ENCODE results near the gene AUTS2.

The AUTS2 gene

GRCh38 chr7:70152313-70152712 lies 554.0 kb downstream of the AUTS2 start:
- in situ Hi-C loops (cut with MboI; ENCODE audit: low sequenced_read_pairs) = no loop called here

- in situ Hi-C loops (cut with MboI; ENCODE audit: low sequenced_read_pairs) = no loop called here
These were observed 555.7 kb downstream of the AUTS2 start for GRCh38 chr7:70153933-70154332.

- in situ Hi-C loops (cut with MboI; ENCODE audit: low sequenced_read_pairs) = no loop called here
These were observed 556.4 kb downstream of the AUTS2 start for GRCh38 chr7:70154521-70155180.

- in situ Hi-C loops (cut with MboI; ENCODE audit: low sequenced_read_pairs) = no loop called here
These were observed 557.8 kb downstream of the AUTS2 start for GRCh38 chr7:70156057-70156456.

- in situ Hi-C loops (cut with MboI; ENCODE audit: low sequenced_read_pairs) = no loop called here
These were observed 560.8 kb downstream of the AUTS2 start for GRCh38 chr7:70159121-70159520.

- in situ Hi-C loops (cut with MboI; ENCODE audit: low sequenced_read_pairs) = no loop called here
These were observed 567.3 kb downstream of the AUTS2 start for GRCh38 chr7:70165477-70166170.

GRCh38 chr7:70171369-70171920 lies 573.2 kb downstream of the AUTS2 start:
- in situ Hi-C loops (cut with MboI; ENCODE audit: low sequenced_read_pairs) = no loop called here

GRCh38 chr7:70177166-70177565 lies 578.9 kb downstream of the AUTS2 start:
- in situ Hi-C loops (cut with MboI; ENCODE audit: low sequenced_read_pairs) = no loop called here

GRCh38 chr7:70178211-70178610 lies 579.9 kb downstream of the AUTS2 start:
- in situ Hi-C loops (cut with MboI; ENCODE audit: low sequenced_read_pairs) = no loop called here

- in situ Hi-C loops (cut with MboI; ENCODE audit: low sequenced_read_pairs) = no loop called here
These were observed 580.5 kb downstream of the AUTS2 start for GRCh38 chr7:70178787-70179186.

- in situ Hi-C loops (cut with MboI; ENCODE audit: low sequenced_read_pairs) = no loop called here
These were observed 584.2 kb downstream of the AUTS2 start for GRCh38 chr7:70182521-70182920.

GRCh38 chr7:70183278-70183677 lies 585.0 kb downstream of the AUTS2 start:
- in situ Hi-C loops (cut with MboI; ENCODE audit: low sequenced_read_pairs) = no loop called here

GRCh38 chr7:70188901-70189650 lies 590.8 kb downstream of the AUTS2 start:
- in situ Hi-C loops (cut with MboI; ENCODE audit: low sequenced_read_pairs) = no loop called here

- in situ Hi-C loops (cut with MboI; ENCODE audit: low sequenced_read_pairs) = no loop called here
These were observed 591.5 kb downstream of the AUTS2 start for GRCh38 chr7:70189776-70190175.

GRCh38 chr7:70190281-70190680 lies 592.0 kb downstream of the AUTS2 start:
- in situ Hi-C loops (cut with MboI; ENCODE audit: low sequenced_read_pairs) = no loop called here

GRCh38 chr7:70193514-70193913 lies 595.2 kb downstream of the AUTS2 start:
- in situ Hi-C loops (cut with MboI; ENCODE audit: low sequenced_read_pairs) = no loop called here

GRCh38 chr7:70208236-70209063 lies 610.2 kb downstream of the AUTS2 start:
- in situ Hi-C loops (cut with MboI; ENCODE audit: low sequenced_read_pairs) = no loop called here

- in situ Hi-C loops (cut with MboI; ENCODE audit: low sequenced_read_pairs) = no loop called here
These were observed 612.1 kb downstream of the AUTS2 start for GRCh38 chr7:70210200-70210935.

GRCh38 chr7:70210936-70211310 lies 612.6 kb downstream of the AUTS2 start:
- in situ Hi-C loops (cut with MboI; ENCODE audit: low sequenced_read_pairs) = no loop called here

GRCh38 chr7:70212281-70212680 lies 614.0 kb downstream of the AUTS2 start:
- in situ Hi-C loops (cut with MboI; ENCODE audit: low sequenced_read_pairs) = no loop called here

Measured in HL-60/S4 treated with retinoic acid at 250 ng/mL for 4 days and 3 days (cell line).